Stimulated activated CD8-positive, alpha-beta memory T cell treated with anti-CD3 and anti-CD28 coated beads, Interleukin-15, amount 100 ng/mL, for 4 hours (primary cell): ENCODE results near the gene CSF2RB.

Experiments used
- DNase-seq, 2 donors: peaks; one replicate each; pipeline ENCODE4 v3.0.0-alpha.2; 2020; ENCODE audit warnings: low read depth in 2 of 2

The CSF2RB gene

GRCh38 chr22:36921309-36922104, 8.1 kb downstream of the CSF2RB start:
- DNase-seq: no peak

GRCh38 chr22:36922105-36922608, 8.7 kb downstream of the CSF2RB start:
- DNase-seq: no peak

DNA sequence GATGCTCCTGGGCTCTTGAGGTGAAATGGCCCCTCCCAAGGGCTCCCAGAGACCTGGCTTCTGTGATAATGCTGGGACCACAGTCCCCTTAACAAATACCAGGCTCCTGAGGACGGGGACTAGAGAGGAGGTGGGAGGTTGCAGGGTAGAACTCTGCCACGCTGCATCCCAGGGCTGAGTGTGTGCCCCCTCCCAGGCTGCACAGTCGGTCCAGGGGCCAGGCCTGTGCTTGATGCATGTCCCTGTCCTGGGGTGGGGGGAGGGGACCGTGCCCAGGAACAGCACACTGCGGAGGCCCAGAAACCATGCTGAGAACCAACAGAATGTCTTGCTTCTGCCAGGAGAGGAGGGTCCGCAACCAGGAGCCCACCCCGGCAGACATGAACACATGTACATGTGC, 9.3 kb downstream of the CSF2RB start:
- no peak for DNase-seq

DNA sequence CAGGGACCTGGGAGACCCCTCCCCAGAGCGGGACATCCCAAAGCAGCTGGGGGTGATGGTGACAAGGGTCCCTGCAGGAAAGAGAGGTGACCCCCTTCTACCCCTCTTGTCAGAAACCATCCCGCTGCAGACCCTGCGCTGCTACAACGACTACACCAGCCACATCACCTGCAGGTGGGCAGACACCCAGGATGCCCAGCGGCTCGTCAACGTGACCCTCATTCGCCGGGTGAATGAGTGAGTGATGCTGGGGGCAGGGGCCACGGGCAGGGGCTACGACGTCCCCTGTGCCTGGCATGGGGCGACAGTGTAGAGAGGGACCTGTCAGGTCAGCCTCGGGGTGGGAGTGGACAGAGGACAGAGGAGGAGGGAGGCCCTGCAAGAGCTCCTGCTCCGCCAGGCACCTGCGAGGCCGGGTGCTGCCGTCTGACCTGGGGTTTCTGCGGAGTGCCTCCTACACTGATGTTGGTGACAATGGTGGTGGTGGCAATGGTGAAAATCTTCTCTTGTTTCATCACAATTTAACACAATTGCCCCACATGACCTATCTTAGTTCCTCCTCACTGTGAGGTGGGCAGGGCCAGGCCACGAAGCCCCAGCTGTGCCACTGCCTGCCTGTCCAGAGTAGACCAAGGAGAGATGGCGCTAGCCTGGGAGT, 9.8 kb downstream of the CSF2RB start:
- DNase-seq: no peak

GRCh38 chr22:36924151-36924698, 10.8 kb downstream of the CSF2RB start:
- no peak for DNase-seq

DNA sequence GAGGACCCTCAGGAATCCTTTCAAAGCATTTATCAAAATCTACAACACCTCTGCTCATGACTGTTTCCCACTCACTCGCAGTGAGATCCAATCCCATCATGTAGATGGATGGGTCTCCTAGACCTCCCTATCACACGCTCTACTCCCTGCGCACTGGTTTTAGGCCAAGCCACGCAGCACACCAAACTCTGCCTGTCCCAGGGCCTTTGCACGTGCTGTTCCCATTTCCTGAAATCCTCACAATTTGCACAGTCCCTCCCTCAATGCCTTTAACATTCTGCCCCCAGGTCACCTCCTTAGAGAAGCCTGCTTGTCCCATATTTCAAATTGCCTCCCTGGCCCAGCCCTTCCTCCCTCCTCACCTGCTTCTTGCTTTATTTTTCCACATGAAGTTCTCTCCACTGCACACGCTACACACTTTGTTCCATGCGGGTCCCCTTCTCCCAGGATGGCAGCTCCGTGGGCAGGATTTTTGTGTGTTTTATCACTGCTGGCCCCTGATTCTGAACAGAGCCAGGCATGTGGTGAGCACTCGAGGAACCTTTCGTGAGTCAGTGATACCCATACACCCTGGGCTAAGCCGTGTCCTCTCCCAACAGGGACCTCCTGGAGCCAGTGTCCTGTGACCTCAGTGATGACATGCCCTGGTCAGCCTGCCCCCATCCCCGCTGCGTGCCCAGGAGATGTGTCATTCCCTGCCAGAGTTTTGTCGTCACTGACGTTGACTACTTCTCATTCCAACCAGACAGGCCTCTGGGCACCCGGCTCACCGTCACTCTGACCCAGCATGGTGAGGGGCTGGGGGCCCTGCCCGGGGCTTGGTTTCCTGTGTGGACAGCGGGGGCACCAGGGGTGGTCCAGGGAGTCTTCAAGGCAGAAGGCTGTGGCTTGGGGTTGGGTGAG, 12.2 kb downstream of the CSF2RB start:
- DNase-seq: no peak

DNA sequence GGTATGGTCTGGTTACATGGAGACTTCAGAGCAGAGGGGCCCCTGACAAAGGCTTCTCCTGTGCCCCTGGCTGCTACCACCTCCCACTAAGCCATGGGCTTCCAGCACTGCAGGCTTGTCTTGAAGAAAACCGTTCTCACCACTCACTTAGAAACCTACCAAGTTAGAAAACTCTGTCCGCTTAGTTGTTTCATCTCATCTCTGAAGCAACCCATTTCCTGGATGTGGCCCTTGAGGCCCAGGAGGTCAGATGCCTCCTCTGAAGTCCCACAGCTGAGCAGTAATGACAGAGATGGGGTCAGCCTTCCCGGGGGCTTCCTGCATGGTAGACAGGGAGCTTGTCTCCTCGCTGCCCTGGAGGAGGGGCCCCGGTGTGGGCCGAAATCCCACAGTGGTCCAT, 12.9 kb downstream of the CSF2RB start:
- no peak for DNase-seq

DNA sequence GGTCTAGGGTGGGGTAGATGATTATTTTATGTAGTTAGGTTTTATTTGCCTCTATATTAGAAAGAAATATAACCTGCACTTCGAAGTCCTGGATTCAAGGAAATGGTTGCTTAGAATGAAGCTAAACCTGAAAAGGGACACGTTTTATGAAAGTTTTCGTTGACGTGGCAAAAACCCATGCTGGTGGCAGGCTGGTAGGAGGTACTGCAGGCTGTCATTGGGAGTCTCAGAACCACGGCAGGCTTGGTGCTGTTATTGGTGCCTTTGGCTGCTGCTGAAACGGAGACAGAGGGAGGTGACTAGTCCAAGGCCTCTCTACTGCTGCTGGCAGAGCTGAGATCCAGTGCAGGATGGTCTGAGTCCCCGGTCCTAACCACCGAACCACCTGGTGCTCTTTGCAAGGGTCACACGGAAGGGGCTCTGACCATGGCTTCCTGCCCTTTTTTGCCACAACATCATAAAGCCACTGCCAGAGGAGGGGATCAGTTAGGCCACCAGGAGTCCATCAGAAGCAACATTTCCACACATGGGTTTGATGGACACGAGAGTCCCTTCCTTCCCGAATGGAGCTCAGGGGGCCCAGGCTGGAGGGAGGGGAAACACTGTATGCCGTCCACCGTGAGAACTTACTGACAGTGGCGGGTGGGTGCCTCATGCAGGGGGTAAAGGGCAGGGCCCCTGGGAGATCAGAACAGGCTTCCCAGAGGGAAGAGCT, 13.4 kb downstream of the CSF2RB start:
- no peak for DNase-seq

DNA sequence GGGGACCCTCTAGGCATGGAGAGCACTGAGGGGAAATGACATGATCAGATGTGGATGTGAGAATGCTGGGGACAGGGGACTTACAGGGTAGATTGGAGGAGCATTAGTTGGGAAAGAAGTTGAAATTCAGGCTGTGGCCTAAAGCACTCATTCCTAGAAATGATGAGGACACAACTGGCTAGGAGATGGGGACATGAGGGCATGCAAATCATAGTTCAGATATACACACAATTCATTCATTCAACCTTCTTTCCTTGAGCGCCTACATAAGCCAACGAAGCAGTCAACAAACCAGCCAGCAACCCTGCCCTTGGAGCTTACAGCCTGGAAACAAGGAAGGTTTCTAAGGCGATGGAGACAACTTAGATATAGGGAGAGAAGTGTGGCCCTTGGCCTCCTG, 14.2 kb downstream of the CSF2RB start:
- no peak for DNase-seq

GRCh38 chr22:36928196-36928595, 14.8 kb downstream of the CSF2RB start:
- no peak for DNase-seq

DNA sequence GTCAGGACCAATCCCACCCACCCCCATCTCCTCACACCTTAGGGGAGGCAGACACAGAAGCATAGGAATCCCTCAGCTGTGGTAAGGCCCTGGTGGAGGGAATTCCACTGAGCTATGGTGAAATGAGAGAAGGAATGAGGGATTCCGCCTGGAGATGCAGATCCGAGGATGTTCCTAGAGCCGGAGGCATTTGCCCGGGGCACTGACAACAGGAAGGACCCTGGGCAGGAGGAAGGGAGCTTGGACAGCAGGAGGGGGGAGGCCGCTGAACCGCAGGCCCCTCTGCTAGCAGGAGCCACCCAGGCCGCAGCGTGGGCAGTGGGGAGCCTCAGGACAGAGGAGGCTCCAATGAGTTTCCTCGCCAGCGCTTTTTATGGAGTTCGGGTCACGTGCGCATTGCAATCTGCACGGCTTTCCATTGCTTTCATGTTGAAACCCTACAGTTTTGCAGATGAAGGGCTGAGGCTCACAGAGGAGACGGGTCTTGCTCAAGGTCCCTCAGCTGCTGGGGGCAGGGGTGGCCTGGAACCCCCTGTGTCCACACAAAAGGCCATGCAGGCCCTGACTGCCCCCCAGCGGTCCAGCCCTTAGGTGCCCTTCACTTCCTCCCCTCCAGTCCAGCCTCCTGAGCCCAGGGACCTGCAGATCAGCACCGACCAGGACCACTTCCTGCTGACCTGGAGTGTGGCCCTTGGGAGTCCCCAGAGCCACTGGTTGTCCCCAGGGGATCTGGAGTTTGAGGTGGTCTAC, 15.5 kb downstream of the CSF2RB start:
- DNase-seq: no peak

GRCh38 chr22:36929621-36930020, 16.2 kb downstream of the CSF2RB start:
- DNase-seq: no peak

DNA sequence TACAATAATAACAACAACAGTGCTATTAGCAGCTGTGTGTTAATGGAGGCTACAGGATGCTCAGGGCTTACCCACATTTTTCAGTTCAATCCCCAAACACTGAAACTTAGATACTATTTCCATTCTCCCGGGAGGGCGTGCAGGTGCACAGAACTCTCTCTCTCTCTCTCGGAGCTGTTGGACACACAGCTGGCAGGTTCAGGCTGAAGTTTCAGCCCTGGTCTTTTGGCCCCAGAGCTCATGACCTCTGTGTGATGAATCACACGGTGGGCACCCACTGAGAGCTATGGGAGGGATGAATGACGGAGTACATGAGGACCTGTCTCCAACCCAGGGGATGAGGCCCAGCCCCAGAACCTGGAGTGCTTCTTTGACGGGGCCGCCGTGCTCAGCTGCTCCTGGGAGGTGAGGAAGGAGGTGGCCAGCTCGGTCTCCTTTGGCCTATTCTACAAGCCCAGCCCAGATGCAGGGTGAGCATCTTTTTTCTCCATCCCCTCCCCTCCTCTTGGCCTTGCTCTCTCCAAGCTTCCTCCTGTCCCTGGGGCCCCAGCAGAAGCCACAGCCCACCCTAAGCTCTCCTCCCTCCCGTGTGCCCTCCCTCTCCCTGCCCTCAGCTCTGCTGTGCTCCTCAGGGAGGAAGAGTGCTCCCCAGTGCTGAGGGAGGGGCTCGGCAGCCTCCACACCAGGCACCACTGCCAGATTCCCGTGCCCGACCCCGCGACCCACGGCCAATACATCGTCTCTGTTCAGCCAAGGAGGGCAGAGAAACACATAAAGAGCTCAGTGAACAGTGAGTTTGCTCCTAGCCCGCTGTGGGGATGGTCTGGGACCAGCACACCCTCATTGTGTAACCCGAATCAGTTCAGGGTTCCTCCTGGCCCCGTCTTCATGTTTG, 16.9 kb downstream of the CSF2RB start:
- DNase-seq: no peak

DNA sequence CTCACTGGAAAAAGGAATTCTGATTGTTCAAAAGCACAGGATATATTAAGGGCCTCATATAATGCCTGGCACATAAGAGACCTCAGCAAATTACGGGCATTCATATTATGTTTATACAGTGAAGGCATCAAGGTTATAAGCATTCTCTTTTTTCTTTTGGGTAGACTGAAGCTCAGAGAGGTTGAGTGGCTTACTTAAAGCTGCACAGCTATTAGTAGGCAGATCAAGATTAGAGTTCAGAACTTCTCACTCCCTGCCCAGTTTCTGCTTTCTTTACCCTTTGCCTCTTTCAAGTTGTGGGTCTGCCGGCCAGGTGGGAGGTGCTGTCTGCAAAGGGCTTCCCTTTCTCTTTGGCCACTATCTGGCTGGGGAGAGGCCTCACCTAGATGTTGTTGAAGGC, 18.0 kb downstream of the CSF2RB start:
- no peak for DNase-seq

GRCh38 chr22:36933629-36934417, 20.4 kb downstream of the CSF2RB start:
- no peak for DNase-seq

- no peak for DNase-seq
Measured at GRCh38 chr22:36934418-36935312, 21.2 kb downstream of the CSF2RB start.

DNA sequence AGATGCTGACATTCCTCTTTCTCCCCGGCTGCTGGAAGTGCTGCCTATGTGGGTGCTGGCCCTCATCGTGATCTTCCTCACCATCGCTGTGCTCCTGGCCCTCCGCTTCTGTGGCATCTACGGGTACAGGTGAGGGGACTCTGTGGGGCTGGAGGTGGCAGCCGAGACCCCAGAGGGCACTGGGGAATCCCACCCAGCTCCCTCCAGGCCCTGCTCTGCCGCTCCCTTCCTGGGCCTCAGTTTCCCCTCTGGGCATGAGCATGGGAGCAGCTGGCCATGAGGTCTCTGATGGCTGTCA, 21.8 kb downstream of the CSF2RB start:
- DNase-seq: no peak

DNA sequence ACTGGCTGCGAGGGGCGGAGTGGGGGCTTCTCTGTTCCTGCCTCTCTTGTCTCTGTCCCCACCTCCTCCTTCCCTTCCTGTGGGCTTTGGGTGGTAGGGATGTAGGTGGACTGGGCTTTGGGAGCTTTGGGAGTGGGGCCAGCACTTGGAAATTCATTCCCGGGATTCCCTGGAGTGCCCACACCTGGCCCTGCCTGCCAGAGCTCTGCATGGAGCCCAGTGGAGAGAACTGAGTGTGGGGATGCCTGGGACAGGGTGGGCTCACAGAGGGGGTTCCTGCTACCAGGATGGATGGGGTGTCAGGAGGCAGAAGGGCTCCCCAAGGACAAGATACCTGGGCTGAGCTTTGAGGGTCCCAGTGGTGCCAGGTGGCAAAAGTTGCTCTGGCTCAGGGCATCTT, 22.3 kb downstream of the CSF2RB start:
- no peak for DNase-seq
